GM19397 (cell line): Measurements from ENCODE around the gene OPTN.
"Not testable (repeated sequence)": the region's sequence is repeated elsewhere in the genome, so short reads cannot be mapped to it uniquely, and the experiment has no call there.

Source experiments
- ATAC-seq: cut with Tn5 transposase; IDR thresholded peaks from one replicate; pipeline ENCODE4 v1.9.1; 2021; ENCODE audit warnings: mild to moderate bottlenecking, moderate library complexity; ENCODE audit not compliant: unreplicated experiment

The OPTN gene

DNA sequence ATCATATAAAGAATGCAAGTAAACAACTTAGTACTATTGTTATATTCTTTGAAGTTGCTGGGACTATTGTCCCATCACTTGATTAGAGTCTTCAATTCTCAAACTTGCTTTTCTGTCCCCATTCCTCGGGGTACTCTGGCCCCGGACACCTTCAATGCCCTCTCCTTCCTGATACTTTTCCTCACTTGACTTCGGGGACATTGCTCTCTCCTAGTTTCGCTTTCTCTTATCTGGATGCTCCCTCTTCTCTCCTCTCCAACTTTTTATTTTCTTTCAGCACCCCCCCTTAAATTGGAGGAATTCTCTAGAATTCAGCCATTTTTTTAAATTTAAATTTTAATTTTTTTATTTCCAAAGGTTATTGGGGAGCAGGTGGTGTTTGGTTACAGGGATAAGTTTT lies 10.6 kb upstream of the OPTN start:
- ATAC-seq: no peak

DNA sequence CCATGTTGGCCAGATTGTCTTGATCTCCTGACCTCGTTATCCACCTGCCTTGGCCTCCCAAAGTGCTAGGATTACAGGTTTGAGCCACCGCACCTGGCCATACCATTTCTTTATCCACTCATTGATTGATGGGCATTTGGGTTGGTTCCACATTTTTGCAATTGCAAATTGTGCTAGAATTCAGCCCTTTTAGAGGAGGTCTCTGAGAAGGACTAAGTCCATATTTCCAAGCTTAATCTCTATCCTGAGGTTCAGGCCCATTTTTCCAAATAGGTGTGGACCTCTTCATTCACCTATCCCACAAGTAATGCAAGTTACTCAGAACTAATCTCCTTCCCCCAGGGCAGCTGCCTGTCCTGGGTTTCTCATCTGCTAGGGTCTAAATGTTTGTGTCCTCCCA lies 9.7 kb upstream of the OPTN start:
- ATAC-seq: no peak

- ATAC-seq: no peak
Measured at GRCh38 chr10:13091801-13092200, 8.2 kb upstream of the OPTN start.

DNA sequence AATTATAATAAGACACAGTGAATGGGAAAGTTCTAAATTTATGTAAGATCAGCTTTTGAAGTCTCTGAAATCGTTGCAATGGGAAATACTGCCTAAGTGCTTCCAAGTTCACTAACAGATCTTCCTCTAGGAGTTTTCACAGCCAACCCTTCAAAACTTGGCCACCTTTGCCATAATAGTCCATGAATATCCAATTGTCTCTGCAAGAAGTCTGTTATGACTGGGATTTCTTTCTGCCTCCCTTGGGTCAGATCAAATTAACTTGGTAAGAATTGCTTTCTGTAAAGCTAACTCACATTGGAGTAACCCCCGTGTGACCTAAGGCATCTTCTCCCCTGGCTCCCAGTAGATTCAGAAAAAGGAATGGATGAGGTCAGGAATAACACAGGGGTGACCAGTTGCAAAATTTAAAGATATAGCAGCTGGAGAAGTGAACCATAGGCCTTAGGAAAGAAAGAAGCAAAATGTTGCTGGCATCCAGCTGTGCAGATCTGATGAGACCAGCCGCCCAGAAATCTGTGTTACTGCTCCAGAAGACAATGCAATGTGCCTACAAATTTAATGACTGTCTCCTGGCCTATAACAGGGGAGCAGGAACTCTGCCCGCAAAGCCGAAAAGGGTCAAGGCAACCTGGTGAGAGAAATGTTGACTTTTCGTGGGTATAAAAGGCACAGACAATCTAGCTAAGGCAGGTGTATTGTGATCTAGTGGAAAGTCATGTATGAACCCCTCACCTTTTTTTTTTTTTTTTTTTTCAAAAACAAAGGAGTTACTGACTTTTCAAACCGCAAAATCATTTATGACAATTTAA lies 7.5 kb upstream of the OPTN start:
- ATAC-seq: no peak

DNA sequence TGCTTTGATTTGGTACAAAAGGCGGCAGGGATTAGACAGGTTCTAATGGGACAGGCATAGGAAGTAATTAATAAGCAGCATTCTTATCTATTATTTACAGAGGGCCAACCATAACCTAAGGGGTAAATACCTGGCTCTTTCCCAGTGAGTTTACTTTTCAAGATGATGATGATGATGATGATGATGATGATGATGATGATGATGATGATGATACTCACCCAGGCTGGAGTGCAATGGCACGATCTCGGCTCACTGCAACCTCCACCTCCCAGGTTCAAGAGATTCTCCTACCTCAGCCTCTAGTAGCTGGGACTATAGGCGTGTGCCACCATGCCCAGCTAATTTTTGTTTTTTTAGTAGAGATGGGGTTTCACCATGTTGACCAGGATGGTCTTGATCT lies 5.9 kb upstream of the OPTN start:
- ATAC-seq: not testable (repeated sequence)

GRCh38 chr10:13095094-13095493 lies 4.9 kb upstream of the OPTN start:
- no peak for ATAC-seq

DNA sequence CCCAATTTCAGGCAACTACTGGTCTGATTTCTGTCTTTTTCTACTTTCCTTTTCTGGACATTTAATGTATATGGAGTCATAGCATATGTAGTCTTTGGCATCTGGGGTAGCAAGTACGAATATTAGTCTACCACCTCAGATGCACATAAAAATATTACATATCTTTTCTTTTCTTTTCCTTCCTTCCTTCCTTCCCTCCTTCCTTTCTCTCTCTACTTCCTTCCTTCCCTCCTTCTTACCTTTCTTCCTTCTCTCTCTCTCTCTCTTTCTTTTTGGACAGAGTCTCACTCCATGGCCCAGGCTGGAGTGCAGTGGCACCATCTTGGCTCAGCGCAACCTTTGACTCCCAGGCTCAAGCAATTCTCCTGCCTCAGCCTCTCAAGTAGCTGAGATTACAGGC lies 4.0 kb upstream of the OPTN start:
- ATAC-seq: no peak

GRCh38 chr10:13099144-13099665 lies 758 bp upstream of the OPTN start:
- ATAC-seq: peak; percentile 27

GRCh38 chr10:13100349-13101294 lies 659 bp downstream of the OPTN start:
- ATAC-seq: peak; percentile 26

GRCh38 chr10:13102002-13102794 lies 2.2 kb downstream of the OPTN start:
- no peak for ATAC-seq

DNA sequence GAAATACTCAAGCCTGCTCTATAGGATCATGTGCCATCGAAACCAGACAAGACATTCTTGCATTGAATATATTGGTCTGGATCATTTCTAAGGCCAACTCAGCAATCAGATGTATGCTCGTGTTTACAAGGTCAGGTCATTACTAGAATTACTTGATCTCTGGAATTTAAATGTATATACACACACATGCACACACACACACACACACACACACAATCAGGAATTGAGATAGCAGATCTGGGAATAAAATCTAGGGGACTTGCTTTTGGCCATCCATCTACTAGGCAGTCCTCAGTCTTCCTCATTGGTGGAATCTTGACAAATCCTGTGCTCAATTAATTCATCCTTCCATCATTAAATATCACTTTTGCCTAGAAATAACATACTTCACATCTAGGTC lies 3.6 kb downstream of the OPTN start:
- no peak for ATAC-seq

DNA sequence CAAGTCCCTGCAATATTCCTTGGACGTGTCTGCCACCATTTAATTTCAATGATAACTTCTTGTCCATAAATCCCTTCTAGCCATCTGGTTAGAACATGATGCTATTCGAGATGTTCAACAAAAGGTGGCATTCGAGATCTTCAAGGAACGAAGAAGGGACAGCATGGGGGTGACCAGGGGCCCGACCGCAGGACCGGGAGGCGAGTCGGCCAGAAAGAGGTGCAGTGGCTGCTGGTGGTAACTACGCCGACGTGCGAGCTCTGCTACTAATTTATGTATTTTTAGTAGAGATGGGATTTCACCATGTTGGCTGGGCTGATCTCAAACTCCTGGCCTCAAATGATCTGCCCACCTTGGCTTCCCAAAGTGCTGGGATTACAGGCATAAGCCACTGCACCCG lies 4.7 kb downstream of the OPTN start:
- ATAC-seq: no peak

DNA sequence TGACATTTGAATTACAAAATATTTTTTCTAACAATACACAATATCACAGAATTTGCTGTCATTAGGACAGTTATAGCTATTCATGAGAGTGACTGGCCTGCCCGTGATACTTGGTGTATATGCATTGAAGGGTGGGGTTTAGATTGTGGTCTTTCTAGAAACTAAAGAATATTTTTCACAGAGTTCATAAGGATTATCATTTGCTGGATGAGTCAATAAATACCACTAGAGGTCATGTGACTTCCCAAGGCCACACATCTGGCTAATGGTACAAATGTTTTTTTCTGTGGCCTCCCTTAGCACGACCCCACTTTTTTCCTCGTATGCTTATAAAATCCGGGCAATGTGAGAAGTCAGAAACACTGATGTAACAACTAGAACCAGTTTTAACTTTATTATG lies 5.2 kb downstream of the OPTN start:
- no peak for ATAC-seq

DNA sequence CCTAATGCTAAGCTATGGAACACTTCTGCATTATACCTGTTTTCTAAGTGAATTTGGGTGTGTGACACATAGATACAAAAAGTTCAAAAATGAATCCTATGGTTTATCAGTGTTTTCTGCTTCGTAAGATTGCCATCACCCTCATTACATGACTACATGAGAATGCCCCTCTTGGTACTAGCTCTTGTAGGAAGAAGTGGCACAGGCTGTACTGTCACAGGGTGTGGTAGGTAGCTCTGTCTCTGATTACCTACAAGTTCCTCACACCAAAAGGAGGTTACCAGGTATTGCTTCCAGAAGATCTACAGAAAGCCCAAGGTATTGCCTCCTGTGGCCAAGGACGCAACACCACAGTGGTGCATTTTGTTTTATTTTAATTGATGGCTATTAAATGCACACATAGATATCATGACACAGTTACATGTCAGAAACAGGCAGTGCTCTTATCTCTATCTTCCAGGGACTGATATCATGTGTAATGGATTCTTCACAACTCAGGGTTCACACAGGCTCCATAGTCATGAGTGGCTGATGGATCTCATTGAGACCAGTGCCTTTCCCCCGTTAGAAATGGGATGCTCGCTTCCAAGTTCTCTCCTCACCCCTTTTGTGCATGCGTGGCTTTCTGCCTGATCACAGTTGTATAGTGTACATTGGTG lies 6.6 kb downstream of the OPTN start:
- ATAC-seq: no peak

GRCh38 chr10:13110908-13111307 lies 10.9 kb downstream of the OPTN start:
- no peak for ATAC-seq

DNA sequence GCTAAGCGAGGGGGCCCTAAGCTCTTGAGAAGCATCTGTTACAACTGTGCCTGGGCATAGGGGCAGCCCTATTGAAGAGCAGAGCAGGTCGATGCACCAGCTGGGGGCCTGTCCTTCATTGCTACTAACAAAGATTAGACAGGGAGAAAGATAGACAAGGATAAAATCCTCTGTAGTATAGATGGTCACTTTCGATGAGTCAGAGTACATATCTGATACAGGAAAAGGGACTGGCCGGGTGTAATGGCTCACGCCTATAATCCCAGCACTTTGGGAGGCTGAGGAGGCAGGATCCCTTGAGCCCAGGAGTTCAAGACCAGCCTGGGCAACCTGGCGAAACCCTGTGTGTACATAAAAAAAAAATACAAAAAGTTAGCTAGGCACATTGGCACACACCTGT lies 13.6 kb downstream of the OPTN start:
- ATAC-seq: no peak

DNA sequence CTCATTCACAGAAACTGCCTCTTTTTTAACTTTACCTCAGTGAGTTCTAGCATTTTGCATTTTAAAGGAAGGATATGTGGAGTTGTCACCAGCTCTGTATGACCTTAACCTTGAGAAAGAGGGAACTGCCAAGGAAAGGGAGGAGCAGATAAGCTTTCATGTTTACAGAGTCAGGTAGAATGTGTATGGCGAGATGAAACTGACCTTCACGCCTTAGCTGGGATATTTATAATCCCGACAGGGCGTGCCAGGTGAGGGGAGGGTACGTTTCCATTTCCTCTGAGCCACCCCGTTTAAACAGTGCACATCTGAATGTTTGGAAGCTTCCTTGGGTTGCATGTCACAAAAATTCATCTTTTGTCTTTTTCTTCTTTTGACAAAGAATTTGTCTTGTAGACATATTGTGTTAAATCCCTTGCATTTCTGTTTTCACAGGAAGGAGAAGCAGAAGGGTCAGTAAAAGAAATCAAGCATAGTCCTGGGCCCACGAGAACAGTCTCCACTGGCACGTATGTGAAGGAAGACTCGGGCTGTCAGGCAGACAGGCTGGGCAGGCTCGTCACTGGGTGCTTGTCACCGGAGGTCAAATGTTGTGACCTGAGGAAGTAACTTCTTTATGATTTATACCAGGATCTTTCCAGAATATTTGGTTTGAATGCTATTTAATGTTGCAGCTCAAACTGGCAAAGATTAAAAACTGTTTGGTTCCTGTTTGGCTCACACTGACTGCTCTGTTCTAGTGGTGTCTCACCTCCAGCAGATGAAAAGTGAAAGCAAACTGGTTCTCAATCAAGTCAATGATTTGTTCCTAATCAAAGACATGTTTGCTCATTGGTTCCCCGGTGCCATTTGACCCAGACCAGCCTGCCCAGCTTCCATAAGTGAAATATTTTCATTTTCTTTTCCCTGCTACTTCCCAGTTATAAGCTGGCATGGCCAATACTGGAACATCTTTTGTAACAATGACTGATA lies 16.2 kb downstream of the OPTN start:
- ATAC-seq: no peak

GRCh38 chr10:13117841-13118783 lies 18.1 kb downstream of the OPTN start:
- no peak for ATAC-seq
